ENCODE results near the gene CD2AP.
"Not testable (repeated sequence)": the region's sequence is repeated elsewhere in the genome, so short reads cannot be mapped to it uniquely, and the experiment has no call there.

CD2AP gene

GRCh38 chr6:47465117-47465516 is 12.5 kb upstream of the CD2AP start:
- no peak for DNase-seq

DNA sequence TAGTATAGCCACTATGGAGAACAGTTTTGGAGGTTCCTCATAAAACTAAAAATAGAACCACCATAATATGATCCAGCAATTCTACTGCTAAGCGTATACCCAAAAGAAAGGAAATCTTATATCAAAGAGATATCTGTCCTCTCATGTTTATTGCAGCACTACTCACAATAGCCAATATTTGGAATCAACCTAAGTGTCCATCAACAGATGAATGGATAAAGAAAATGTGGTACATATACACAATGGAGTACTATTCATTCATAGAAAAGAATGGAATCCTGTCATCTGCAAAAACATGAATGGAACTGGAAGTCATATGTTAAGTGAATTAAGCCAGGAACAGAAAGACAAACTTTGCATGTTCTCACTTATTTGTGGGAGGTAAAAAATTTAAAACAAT is 5.7 kb upstream of the CD2AP start:
- DNase-seq, result no peak

DNA sequence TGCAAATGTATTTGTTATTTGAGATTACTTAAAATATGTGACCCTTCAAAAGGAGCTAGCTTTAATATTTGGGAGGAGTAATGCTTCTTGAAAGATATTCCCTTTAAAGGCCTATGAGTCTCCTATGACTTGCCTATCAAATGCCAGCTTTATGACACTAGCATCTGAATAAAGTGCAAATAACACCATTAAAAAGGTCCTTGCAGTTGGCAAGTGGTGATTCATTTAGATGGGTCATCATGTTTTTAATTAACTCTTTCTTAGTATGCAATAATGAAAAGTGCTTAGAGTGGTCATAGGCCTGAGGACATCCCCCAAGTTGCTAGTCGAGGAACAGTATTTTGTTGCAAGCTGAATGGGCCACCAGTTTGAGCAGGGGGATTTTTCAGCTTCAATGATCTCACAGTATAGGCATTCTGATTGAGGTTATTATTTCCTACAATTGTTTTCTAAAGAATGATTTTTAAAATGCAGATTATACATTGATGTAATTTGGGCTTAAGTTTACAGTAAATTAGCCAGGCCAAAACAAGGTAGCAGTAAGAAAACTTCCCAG is 3.7 kb upstream of the CD2AP start:
- DNase-seq, result no peak

GRCh38 chr6:47475319-47475816 is 2.2 kb upstream of the CD2AP start:
- no peak for DNase-seq

DNA sequence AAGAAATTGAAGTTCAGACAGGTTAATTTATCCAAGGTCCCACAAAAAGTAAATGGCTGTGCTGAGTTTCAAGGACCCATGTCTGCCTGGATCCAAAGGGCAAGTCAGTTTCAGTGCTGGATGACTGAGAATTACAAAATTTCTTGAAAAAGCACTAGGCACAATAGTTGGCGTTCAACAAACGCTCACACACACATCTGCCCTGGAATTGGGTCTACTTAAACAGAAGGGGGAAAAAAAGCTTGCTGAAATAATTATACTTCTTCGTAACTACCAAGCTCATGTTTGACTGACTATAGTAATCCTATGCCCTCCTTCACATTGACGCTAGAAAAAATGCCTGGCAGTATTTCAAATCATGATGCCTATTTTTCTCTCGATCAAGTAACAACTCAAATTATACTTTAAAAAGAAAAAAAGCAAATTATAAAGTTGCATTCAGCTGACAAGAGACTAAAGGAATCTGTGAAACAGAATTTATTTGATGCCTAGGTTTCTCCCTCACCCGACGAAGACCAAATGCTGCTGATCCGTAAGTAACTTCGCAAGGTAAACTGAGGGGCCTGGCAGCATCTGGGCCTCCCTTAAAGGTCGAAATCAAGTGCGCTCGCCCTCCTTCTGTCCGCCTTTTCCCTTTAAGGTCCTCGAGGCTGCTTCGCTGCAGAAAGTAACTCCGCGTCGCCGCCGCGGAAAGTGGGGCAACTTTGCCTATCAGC is 650 bp upstream of the CD2AP start:
- no peak for DNase-seq

- DNase-seq, result peak; percentile 33 to 42
Measured at GRCh38 chr6:47478233-47479139, 897 bp downstream of the CD2AP start.

GRCh38 chr6:47479140-47479508 is 1.5 kb downstream of the CD2AP start:
- peak in 1 of 2 experiments; percentile 22 for DNase-seq

DNA sequence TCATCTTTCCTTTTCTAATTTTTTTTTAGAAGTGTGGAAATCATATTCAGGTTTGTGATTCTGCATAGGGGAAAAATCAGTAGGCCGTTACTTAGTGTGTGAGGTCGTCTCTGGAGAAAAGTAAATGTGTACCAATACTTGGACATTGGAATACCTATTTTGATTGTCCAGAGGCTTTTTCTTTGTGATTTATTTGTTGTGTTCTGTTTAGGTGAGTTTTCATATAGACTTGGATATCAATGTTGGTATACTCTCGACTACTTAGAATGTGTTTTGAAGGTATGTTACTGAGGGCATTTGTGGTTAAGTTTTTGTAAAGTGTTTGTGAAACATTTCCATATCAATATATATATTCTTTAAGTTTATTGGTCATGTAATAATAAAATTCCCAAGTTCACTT is 2.3 kb downstream of the CD2AP start:
- DNase-seq, result no peak

- DNase-seq, result not testable (repeated sequence)
Measured at GRCh38 chr6:47481213-47481612, 3.6 kb downstream of the CD2AP start.

DNA sequence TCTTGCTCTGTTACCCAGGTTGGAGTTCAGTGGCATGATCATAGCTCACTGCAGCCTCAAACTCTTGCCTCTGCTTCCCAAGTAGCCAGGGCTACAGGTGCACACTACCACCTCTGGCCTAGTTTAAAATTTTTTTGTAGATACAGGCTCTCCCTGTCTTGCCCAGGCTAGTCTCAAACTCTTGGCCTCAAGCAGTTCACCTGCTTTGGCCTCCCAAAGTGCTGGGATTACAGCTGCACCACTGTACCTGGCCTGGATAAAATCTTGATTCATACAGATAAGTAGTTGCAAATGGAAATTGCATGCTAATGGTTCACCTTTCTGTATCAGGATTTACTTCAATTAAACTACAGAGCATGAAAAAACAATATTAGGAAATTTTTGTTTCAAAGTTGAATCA is 4.2 kb downstream of the CD2AP start:
- DNase-seq, result no peak

DNA sequence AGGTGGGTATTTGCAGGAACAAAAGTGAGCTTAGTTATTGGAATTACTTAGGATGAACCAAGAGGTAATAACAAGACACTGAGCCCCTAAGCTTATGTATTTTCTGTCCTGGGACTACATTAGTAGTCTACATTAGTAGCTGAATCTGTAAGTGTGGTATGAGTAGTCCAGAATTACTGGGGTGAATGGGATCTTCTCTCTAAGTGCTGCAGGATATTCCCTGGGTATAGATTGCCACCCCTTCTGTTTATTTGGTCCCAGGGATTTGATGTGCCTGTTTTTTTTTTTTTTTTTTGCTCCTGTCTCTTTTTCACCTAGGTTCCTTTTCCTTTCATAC is 5.9 kb downstream of the CD2AP start:
- no peak for DNase-seq

DNA sequence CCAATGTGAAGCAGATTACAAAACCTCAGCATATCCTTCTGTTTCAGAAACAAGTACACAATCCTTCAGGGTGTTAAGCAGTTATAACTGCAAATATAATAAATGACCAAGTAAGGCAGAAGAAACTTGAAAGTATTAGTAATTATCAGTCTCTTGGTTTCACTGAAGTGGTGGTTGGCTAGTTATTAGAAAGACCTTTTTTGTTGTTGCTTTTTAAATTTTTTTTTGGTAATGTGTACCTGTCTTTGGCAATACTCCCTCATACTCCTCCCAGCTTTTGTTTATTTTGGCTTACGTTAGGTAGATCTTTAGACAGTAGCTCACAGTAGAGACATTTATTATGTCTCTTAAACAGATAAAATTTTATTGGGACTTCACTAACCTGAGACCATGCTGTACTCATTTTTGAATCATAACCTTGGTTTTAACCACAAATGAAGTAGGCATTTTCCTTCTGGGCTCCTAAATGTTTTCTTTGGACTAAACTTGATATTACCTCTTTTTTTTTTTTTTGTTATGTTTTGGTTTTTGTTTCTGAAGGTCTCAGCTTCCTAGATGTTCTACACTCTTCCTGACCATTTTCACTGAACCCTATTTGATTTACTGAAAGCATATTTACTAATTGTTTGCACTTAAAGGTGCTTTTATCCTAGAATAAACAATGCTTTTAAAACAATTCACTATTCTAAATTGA is 6.4 kb downstream of the CD2AP start:
- no peak for DNase-seq

GRCh38 chr6:47484616-47485015 is 7.0 kb downstream of the CD2AP start:
- DNase-seq, result no peak

GRCh38 chr6:47485083-47485482 is 7.5 kb downstream of the CD2AP start:
- no peak for DNase-seq

DNA sequence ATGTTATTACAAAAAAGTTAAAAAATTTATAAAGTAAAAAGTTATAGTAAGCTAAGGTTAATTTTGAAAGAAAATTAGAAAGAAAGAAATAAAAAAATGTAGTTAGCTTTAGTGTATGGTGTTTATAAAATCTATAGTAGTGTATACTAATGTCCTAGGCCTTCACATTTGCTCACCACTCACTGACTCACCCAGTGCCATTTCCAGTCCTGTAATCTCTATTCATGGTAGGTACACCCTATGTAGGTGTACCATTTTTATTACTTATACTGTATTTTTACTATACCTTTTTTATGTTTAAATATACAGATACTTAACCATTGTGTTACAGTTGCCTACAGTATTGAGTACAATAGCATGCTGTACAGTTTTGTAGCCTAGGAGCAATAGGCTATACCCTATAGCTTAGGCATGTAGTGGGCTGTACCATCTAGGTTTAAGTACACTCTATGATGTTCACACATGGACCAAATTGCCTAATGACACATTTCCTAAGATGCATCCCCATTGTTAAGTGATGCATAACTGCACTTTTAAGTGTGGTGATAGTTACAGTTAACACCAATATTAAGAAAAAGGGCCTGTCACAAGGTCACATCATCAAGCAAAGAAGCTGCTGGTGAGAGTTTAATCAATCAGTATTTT is 8.0 kb downstream of the CD2AP start:
- no peak for DNase-seq

- DNase-seq, result no peak
Measured at GRCh38 chr6:47489995-47490394, 12.4 kb downstream of the CD2AP start.

DNA sequence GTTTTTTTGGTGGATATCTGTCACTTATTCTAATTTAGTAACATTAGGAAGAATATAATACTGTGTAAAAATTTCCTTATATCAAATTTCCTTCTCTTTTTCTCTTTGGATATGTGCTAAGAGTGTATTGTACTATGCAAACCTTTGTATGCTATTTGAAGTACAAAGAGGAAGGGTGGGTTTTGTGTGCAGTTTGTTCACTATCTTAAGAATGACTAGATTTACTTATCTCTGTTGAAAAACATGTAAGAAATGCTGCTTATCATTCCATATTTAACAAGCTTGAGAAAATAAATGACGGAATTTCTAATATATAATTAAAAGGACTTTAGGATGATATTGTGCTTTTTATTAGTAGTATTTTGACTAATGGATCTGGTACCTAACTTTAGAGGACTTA is 13.1 kb downstream of the CD2AP start:
- DNase-seq, result no peak

GRCh38 chr6:47492355-47492754 is 14.8 kb downstream of the CD2AP start:
- no peak for DNase-seq

DNA sequence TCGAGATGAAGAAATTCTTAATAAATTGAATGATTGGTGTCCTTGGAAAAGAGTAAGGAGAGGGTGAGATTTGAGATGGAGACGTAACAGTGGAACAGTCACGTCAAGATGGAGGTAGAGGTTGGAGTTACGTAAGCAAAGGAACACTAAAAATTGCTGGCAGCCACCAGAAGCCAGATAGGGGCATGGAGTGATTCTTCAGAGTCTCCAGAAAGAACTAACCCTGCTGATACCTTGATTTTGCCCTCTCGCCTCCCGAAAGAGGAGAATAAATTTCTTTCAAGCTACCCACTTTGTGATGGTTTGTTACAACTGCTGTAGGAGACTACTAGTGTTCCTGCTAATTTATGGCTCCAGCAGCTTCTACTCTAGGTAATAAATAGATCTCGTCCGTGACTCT is 17.6 kb downstream of the CD2AP start:
- DNase-seq, result no peak

- DNase-seq, result no peak
Measured at GRCh38 chr6:47495954-47496545, 18.5 kb downstream of the CD2AP start.

- no peak for DNase-seq
Measured at GRCh38 chr6:47496935-47497579, 19.5 kb downstream of the CD2AP start.

- no peak for DNase-seq
Measured at GRCh38 chr6:47502920-47503319, 25.3 kb downstream of the CD2AP start.

All from AML-193 (cell line).